ENCODE results near the gene CYB561. TPM values are rescaled to one million over a fixed set of nuclear protein-coding genes. Genes with fewer than 3 reads are reported as not detected.

CYB561 gene
- total RNA-seq, 1 experiment from 2014 or later = 104 TPM

DNA sequence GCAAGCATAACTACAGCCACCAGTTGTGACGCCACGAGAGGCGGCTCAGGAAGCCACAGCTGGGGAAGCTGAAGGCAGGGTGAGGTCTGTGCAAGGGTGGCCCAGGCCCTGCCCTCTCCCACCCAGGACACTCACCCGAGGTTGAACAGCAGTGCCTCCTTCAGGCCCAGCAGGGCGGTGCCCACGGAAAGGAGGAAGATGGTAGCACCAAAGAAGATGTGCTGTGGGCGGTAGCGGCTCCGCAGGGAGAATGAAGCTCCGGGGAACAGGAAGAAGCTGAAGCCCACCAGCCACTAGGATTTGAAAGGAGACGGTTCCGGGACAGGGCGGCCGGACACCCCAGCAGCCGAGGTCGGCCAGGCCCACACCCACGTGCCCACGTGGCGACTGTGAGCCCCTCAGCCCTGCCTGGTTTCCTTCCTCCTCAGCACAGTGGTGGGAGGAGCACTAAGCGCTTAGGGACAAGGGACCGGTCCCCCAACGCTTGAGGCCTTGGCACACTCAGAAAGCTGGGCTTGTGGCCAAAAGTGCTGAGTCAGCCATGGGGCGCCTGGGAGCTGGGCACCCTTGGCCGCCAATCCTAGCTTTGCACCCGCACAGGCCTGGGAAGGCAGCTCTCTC lies 11.0 kb downstream of the CYB561 start:
- no peak for DNase-seq (ENCODE audit: low spot score)

DNA sequence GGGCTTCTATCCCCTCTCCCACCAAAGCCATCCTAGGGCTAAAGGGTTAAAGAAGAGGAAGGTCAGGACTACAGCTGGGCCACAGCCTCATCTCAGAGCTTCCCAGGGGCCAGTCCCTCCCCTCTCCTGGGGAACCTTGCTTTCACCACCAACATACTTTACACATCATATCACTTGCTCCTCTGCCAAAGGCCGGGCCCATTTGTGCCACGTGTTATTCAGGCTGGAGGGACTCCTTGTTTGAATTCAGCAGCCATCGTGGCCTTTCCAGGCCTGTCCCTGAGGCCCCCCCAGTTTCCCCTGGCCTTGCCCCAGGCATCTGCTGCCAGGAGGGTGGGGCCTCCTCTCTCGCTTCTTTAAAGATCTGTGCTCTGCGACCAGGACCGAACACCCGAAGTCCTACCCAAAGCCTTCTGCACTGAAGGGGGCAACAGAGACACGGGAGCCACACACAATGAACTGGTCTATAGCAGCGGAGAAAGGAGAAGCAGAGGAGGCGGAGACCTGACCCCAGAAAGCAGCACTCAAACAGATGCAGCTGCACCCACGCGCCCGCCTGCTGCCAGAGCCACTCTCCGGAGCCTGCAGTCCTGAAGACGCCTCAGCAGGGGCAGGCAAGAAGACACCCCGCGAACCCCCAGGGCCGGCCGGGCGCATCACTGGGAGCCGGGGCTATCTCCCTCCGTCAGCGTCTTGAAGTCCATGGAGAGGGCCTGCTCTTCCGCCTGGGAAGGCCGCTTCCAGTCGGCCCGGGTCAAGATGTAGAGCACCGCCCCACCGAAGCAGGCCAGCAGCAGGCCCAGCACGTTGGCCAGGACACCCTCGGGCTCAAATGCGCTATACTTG lies 12.1 kb downstream of the CYB561 start:
- DNase-seq (ENCODE audit: low spot score) = no peak

GRCh38 chr17:63431939-63432804 lies 13.9 kb downstream of the CYB561 start:
- DNase-seq (ENCODE audit: low spot score) = peak; percentile 57

- DNase-seq (ENCODE audit: low spot score) = no peak
Observed at GRCh38 chr17:63431618-63431938, 14.5 kb downstream of the CYB561 start.

DNA sequence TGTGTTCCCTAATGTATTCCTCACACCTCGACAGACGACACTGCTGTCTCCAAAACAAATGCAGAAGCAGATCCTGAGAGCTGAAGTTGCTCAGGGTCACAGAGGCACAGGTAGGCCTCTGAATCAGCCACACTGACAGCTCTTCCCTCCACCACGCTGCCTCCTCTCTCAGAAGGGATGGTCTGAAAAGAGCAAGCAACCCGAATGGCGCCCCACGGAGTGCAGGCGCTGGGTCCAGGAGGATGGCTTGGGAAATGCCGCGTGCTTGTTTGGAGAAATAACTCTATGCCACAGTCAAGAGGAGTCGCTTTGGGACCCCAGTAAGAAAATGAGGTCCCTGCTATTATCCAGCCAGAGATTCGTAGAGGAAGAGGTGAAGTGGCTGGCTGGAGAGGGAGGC lies 15.9 kb downstream of the CYB561 start:
- DNase-seq (ENCODE audit: low spot score) = no peak

- DNase-seq (ENCODE audit: low spot score) = no peak
Observed at GRCh38 chr17:63429766-63430165, 16.3 kb downstream of the CYB561 start.

GRCh38 chr17:63426917-63427308 lies 19.2 kb downstream of the CYB561 start:
- DNase-seq (ENCODE audit: low spot score) = no peak

- DNase-seq (ENCODE audit: low spot score) = no peak
Observed at GRCh38 chr17:63426041-63426916, 19.8 kb downstream of the CYB561 start.

DNA sequence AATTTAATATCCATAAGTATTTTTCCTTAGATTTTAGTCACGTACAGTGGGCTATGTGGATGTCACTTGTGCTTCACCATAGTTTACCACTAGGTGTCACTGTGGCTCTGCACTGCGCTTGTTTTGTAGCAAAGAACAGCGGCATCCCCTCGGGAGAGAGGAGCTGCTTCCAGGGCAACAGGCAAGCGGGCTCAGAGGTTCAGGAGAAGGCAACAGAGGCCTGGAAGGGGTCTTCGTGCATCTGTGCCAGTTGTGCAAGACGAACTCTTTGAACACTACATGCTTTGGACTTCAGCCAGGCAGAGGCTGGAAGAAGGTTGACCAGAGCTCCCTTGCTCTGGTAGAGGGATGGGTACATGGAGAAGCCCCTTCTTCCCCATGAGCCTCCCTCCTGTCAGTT lies 20.6 kb downstream of the CYB561 start:
- peak; percentile 89 for DNase-seq (ENCODE audit: low spot score)

- no peak for DNase-seq (ENCODE audit: low spot score)
Observed at GRCh38 chr17:63423963-63424362, 22.1 kb downstream of the CYB561 start.

- no peak for DNase-seq (ENCODE audit: low spot score)
Observed at GRCh38 chr17:63423251-63423950, 22.7 kb downstream of the CYB561 start.

- no peak for DNase-seq (ENCODE audit: low spot score)
Observed at GRCh38 chr17:63421681-63422645, 24.1 kb downstream of the CYB561 start.

DNA sequence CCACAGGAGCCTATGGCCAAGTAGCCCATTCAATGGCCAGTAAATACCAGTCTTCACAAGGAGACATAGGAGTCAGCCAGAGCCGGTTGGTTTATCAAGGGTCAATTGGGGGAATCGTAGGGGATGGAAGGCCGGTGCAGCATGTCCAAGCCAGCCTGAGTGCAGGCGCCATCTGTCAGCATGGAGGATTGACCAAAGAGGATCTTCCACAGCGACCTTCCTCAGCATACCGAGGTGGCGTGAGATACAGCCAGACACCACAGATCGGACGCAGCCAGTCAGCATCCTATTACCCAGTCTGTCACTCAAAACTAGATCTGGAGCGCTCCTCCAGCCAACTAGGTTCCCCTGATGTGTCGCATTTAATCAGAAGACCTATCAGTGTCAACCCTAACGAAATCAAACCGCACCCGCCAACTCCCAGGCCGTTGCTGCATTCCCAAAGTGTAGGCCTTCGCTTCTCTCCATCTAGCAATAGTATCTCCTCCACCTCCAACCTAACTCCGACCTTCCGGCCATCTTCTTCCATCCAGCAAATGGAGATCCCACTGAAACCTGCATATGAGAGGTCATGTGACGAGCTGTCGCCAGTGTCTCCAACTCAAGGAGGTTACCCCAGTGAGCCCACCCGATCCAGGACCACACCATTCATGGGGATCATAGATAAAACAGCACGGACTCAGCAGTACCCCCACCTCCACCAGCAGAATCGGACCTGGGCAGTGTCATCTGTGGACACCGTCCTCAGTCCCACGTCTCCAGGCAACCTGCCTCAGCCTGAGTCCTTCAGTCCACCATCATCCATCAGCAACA lies 25.0 kb downstream of the CYB561 start:
- DNase-seq (ENCODE audit: low spot score) = no peak

- no peak for DNase-seq (ENCODE audit: low spot score)
Observed at GRCh38 chr17:63419949-63420867, 25.9 kb downstream of the CYB561 start.

DNA sequence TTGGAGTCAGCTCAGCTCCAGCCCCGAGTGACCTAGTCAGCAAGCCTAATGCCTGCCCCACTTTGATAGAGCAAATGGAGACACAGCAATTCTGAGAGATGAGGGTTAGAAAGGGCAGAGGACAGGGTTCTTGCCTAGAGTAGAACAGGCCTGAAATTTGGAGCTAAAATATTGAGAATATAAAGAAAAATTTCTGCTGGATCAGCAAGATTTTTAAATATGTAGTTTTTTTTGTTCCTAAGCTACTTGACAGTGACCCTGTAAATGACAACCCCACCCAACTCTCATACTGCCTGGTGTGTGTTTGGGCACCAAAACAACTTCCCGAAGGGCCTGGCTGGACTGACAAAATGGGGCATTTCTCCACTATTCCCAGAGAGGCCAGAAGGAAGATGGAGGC lies 26.7 kb downstream of the CYB561 start:
- DNase-seq (ENCODE audit: low spot score) = no peak

DNA sequence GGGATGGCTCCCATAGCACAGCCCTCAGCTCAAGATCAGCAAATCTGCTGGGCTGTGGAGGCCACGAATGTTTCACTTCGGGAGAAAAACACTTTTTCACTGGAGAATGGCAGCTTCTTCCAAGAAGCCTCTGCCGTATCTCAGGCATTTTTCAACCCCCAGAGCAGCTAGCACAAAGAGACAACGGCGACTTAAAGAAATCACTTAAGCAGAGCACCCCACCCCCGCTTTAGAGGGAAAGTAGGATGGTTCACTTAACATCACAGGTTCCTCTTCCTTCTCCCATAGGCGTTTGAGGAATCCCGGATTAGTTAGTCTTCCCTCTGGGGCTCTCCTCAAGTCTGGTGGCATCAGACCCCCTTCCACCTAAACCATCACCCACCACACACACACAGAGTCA lies 27.6 kb downstream of the CYB561 start:
- no peak for DNase-seq (ENCODE audit: low spot score)

DNA sequence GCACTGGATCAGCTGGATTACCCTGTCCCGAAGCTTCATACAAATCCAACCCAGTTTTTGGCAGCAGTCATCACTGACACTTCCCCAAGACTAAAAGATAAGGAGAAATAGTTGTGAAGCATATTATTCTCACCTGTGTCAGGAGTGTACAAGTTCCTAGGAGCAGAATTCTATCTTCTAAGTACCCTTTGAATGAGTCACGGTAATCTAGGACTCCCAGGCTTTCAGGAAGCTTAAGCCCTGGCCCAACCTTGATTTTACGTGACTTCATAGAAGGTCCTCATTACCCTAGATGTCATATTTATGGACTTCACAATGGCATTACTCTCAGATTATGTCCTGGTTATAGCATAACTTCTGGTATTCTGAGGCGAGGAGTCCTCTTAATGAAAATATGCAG lies 31.9 kb downstream of the CYB561 start:
- DNase-seq (ENCODE audit: low spot score) = no peak

GRCh38 chr17:63413128-63413527 lies 33.0 kb downstream of the CYB561 start:
- DNase-seq (ENCODE audit: low spot score) = no peak
